HAP-1 (cell line): ENCODE results near the gene MYL10.

Source experiments
- DNase-seq, 2 experiments: peaks; one replicate each; pipeline ENCODE4 v3.0.0-alpha.2; 2016 to 2020; ENCODE audit warnings: low spot score in 2 of 2
- H3K27me3 ChIP-seq: fragments of 250-450 bp; sonication (Bioruptor Pico); 2 replicates; pipeline ENCODE4 v1.5.1; 2020; ENCODE audit warnings: low read depth, mild to moderate bottlenecking, moderate library complexity
- H3K36me3 ChIP-seq: fragments of 250-450 bp; sonication (Bioruptor Pico); replicated peaks from 2 replicates; pipeline ENCODE4 v1.5.1; 2020; ENCODE audit warnings: mild to moderate bottlenecking
- H3K4me1 ChIP-seq: fragments of 250-450 bp; sonication (Bioruptor Pico); 2 replicates; pipeline ENCODE4 v1.5.1; 2020; ENCODE audit warnings: mild to moderate bottlenecking
- H3K4me3 ChIP-seq: fragments of 250-450 bp; sonication (Bioruptor Pico); 2 replicates; pipeline ENCODE4 v1.5.1; 2020; ENCODE audit warnings: mild to moderate bottlenecking, moderate library complexity
- H3K9me3 ChIP-seq: fragments of 250-450 bp; sonication (Bioruptor Pico); 2 replicates; pipeline ENCODE4 v1.5.1; 2020; ENCODE audit warnings: mild to moderate bottlenecking, moderate library complexity
- in situ Hi-C: fragments of 300-500 bp; cut with MboI; formaldehyde crosslinking; loops from 3 replicates; pipeline ENCODE4 v1.14.3; 2020; ENCODE audit warnings: low sequenced_read_pairs, inconsistent platforms, mixed read lengths

The MYL10 gene

DNA sequence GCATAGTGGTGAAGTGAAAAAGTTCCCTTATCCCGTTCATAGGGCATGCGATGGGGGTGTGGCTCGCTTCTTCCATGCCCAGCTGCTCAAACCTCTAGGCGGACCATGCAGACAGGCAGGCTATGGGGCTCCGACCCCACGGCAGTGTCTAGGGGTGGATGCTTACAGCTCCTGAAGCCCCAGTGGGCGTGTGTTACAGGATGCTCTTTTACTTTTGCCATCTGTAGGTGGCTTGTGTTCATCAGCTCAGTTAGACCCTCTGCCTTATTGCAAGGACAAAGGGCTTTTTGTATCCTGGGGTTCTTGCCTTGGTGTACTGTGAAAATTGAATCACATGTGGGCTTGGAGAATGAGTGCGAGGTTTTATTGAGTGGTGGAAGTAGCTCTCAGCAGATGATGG is at the start of gene MYL10:
MYL10 (minus strand) TSS at position 126 of the 400 bp plus-strand sequence. CDS start 178 bp downstream, outside the sequence.
- Histone ChIP-seq H3K36me3 (no peaks in the 10 kb centered on the region), H3K4me3 (no peak within 1 kb of the TSS), H3K27me3 (peaks cover 8% of the 10 kb centered on the region; the same call in 1 of the 2 replicates), H3K9me3 (no peaks in the 10 kb centered on the region), H3K4me1 (no peaks in the 10 kb centered on the region)
- DNase-seq, result no peak
- in situ Hi-C loops, result no loop called here

DNA sequence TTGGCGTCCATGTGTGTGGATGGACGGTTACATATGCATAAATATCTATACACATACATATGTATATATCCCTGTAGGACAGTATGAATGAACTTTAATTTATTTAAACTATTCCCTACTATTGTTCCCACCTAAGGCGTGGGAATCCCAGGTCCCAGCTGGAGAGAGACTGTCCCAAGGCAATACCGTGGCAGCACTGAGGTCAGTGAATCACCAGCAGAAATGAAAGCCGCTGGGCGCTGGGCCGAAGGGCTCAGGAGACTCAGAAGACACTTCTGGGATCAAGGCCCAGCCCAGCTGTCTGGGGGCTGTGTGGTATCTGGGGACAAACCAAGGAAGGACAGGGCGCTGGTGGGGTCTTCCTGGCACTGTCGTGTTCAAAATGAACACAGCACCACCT is 49.6 kb upstream of the MYL10 start:
- peaks cover 2% of the 10 kb centered on the region; the same call in 1 of the 2 replicates for H3K4me1 ChIP-seq
- in situ Hi-C loops, result no loop called here

DNA sequence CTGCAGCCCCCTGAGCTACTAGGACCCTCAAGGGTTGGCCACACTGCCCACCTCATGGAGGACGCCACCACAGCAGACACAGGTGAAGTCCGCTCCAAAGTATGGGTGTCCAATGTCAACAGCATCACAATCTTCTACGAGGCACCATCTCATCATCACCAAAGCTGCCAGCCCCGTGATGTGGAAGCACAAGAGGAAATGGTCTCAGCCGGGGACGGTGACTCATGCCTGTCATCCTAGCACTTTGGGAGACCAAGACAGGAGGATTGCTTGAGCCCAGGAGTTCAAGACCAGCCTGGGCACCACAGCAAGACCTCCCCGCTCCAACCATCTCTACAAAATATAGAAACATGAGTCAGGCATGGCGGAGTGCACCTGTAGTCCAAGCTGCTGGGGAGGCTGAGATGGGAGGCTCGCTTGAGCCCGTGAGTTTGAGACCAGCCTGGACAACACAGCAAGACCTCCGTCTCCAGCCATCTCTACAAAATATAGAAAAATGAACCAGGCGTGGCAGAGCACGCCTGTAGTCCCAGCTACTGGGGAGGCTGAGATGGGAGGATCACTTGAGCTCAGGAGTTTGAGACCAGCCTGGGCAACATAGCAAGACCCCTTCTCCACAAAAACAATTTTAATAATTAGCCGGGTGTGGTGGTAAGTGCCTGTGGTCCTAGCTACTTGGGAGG is 48.8 kb upstream of the MYL10 start:
- no peaks in the 10 kb centered on the region for H3K36me3 ChIP-seq
- no peaks in the 10 kb centered on the region for H3K9me3 ChIP-seq
- H3K27me3 ChIP-seq, result no peaks in the 10 kb centered on the region
- in situ Hi-C loops, result no loop called here
- H3K4me3 ChIP-seq, result no peak overlapping the region
- no peak for DNase-seq
- H3K4me1 ChIP-seq, result peaks cover 2% of the 10 kb centered on the region; the same call in 1 of the 2 replicates

More for the DNA sequence above, 49.6 kb upstream of the MYL10 start:
- Histone ChIP-seq H3K27me3 (no peaks in the 10 kb centered on the region), H3K36me3 (no peaks in the 10 kb centered on the region), H3K4me3 (no peak overlapping the region), H3K9me3 (no peaks in the 10 kb centered on the region)
- peak in 1 of 2 experiments; percentile 33 for DNase-seq

DNA sequence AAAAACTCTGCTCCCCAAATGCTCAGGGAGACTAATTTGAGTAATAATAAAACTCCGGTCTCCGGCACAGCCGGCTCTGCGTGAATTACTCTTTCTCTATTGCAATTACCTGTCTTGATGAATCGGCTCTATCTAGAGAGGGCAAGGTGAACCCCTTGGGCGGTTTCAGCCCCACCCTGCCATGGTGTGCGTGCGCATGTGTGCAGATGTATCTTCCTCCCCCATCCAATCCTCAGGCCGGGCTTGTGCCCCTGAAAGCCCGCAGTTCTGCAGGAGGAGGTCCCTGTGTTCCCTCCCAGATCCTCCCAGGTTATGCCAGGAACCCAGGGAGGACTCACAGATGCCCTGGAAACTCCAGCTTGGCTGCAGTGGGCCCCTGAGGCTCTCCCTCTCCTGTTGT is 48.3 kb upstream of the MYL10 start:
- Histone ChIP-seq H3K4me3 (no peak overlapping the region), H3K36me3 (no peaks in the 10 kb centered on the region), H3K27me3 (no peaks in the 10 kb centered on the region), H3K4me1 (peaks cover 2% of the 10 kb centered on the region; the same call in 1 of the 2 replicates), H3K9me3 (no peaks in the 10 kb centered on the region)
- no peak for DNase-seq
- in situ Hi-C loops, result no loop called here

DNA sequence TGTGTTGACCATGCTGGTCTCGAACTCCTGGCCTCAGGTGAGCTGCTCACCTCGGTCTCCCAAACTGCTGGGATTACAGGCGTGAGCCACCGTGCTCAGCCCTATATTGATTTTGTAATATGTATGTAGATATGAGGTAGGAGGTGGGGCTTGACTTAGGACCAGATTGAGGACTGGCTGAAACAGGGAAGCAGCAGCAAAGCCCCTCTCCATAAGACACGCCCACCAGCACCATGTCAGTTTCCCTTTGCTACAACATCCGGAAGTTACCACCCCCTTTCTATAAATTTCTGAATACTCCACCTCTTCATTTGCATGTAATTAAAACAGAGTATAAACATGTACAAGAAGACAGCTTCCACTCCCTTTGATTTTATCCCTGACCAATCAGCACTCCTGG is 47.9 kb upstream of the MYL10 start:
- DNase-seq, result peak in 1 of 2 experiments; percentile 33
- Histone ChIP-seq H3K4me3 (no peak overlapping the region), H3K4me1 (peaks cover 2% of the 10 kb centered on the region; the same call in 1 of the 2 replicates), H3K9me3 (no peaks in the 10 kb centered on the region), H3K27me3 (no peaks in the 10 kb centered on the region), H3K36me3 (no peaks in the 10 kb centered on the region)
- in situ Hi-C loops, result no loop called here

DNA sequence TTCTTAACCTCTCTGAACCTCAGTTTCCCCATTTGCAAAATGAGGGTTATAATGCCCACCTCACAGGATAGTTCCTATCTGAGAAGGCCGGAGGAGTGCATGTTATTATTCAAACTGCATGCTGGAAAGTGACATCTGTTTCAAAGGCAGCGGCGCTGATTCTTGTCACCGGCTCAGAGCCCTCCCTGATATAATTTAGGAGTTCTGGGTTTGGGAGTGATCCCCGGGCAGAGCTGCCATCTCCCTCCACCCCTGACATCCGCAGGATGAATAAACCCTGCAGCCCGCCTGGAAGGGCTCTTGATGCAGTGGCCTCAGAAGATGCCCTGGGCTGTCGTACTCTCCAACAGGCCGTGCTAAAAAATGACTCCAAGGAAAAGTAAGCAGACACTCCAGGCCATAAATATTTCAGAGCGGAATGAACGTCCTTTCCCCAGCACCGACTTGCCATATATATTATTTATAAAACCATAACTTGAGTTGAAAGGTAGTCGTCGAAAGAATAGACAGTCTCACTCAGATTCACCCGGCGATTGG is 47.0 kb upstream of the MYL10 start:
- no peaks in the 10 kb centered on the region for H3K36me3 ChIP-seq
- H3K4me3 ChIP-seq, result no peak overlapping the region
- no peaks in the 10 kb centered on the region for H3K27me3 ChIP-seq
- H3K9me3 ChIP-seq, result no peaks in the 10 kb centered on the region
- H3K4me1 ChIP-seq, result 0 out of 2 replicates have a peak, but pooled peaks cover 2% of the 10 kb centered on the region
- in situ Hi-C loops, result no loop called here
- DNase-seq, result no peak

DNA sequence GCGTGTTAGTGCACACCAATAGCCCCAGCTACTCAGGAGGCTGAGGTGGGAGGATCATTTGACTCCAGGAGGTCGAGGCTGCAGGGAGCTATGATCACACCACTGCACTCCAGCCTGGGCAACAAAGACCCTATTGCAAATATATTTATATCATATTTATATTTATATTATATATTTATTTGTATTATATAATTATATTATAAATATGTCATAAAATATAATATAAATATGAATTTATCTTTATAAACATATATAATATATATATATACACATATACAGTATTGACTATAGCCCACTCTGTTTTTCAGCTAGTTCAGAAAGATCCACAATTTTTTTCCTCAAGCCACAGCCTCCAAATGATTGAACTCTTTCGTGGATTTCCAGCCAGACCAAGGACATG is 45.3 kb upstream of the MYL10 start:
- no peak overlapping the region for H3K4me3 ChIP-seq
- H3K36me3 ChIP-seq, result no peaks in the 10 kb centered on the region
- no peak for DNase-seq
- 0 out of 2 replicates have a peak, but pooled peaks cover 2% of the 10 kb centered on the region for H3K4me1 ChIP-seq
- no peaks in the 10 kb centered on the region for H3K27me3 ChIP-seq
- no peaks in the 10 kb centered on the region for H3K9me3 ChIP-seq
- in situ Hi-C loops, result no loop called here

DNA sequence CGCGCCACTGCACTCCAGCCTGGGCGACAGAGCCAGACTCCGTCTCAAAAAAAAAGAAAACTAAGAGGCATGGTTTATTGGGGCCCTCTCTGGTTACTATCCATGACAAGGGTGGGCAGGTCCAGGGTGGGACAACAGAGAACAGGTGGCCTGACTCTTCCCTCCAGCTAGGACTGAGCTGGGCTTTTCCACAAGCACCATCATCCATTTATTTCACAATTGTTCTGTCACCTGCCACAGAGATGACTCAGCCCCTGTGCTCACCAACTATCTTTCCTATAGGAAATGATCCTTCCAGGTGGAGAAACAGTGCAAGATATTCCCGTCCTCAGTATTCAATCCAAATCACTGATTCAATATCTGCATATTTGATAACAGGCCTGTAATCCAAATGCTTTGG is 44.9 kb upstream of the MYL10 start:
- Histone ChIP-seq H3K36me3 (no peaks in the 10 kb centered on the region), H3K4me3 (no peak overlapping the region), H3K9me3 (no peaks in the 10 kb centered on the region), H3K4me1 (0 out of 2 replicates have a peak, but pooled peaks cover 2% of the 10 kb centered on the region), H3K27me3 (no peaks in the 10 kb centered on the region)
- in situ Hi-C loops, result no loop called here
- no peak for DNase-seq

DNA sequence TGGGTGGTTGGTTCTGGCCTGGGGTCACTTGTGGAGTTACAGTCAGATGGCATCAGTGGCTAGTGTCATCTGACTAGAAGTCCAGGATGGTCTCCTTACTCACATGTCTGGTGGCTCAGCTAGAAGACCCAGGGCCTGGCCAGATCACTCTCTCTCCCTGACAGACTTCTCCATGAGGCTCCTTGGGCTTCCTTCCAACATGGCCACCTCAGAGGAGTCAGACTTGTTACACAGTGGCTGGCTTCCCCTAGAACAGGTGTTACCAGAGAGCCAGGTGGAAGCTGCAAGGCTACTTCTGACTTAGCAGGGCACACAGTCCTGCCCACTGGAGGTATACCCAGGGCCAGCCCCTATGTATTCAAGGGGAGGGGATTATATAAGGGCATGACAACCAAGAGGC is 44.2 kb upstream of the MYL10 start:
- Histone ChIP-seq H3K4me3 (no peak overlapping the region), H3K9me3 (no peaks in the 10 kb centered on the region), H3K4me1 (no peaks in the 10 kb centered on the region), H3K36me3 (no peaks in the 10 kb centered on the region), H3K27me3 (no peaks in the 10 kb centered on the region)
- no peak for DNase-seq
- in situ Hi-C loops, result no loop called here

DNA sequence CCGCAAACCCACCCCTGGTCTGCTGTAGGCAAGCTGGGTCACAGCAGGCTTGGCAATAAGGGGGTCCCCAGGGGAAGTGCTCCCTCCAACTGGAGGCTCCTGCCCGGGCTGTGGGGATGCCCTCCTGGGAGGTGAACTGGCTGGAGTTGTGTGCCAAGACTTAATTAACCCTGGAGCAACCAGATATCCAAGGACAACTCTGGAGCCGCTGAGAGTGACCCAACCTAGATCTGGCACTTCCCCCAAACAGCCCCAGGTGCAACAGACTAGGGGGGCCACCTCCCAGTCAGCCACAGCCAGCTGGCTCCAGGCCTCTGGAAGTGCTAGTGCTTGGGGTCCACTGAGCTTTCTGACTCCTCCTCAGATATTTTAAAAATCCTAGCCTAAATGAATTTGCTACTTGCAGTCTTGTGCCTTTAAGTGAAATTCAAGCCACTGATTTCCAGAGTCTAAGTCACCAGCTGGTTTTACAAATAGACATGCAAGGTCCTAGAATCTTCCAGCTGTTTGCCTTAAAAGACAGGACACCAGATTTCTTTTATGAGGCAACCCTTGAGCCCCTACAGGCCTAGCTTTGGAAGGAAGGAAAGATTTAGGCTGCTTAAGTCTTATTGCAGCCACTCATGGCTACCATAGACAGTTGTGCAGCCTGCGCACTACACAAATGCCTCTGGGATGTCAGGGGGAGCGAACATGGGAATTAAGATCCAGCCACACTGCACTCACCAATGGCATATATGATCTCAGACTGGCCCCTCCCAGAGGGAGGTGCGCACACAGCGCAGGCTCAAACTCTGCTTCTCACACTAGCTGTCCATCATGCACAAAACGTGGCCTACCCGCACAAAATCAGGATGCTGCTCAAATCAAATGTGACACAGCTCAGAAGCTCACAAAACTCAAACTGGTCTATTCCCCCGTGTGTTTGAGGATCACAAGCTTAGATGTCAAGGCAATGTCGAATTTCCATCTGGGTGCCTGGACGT is 42.6 kb upstream of the MYL10 start:
- Histone ChIP-seq H3K9me3 (no peaks in the 10 kb centered on the region), H3K36me3 (no peaks in the 10 kb centered on the region), H3K27me3 (no peaks in the 10 kb centered on the region), H3K4me1 (no peaks in the 10 kb centered on the region), H3K4me3 (no peak overlapping the region)
- DNase-seq, result no peak
- in situ Hi-C loops, result no loop called here

DNA sequence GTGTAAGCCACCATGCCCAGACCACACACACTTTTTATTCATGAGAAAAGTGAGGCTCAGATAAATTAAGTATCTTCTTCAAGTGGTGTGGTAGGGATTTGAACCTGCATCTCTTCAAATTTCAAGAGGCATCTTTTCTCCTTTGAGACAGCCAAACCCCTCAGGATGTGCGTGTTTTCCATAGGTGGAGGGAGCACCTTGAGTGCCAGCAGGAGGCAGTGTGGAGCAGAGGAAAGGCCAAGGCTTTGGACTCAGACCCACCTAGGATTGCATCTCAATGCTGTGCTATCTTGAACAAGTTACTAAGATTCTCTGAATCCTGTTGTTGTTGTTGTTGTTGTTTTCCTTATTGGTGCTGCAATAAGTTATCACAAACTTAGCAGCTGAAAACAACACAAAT is 40.2 kb upstream of the MYL10 start:
- H3K9me3 ChIP-seq, result no peaks in the 10 kb centered on the region
- H3K4me3 ChIP-seq, result no peak overlapping the region
- no peaks in the 10 kb centered on the region for H3K36me3 ChIP-seq
- no peak for DNase-seq
- in situ Hi-C loops, result no loop called here
- H3K4me1 ChIP-seq, result peaks cover 3% of the 10 kb centered on the region
- H3K27me3 ChIP-seq, result no peaks in the 10 kb centered on the region

DNA sequence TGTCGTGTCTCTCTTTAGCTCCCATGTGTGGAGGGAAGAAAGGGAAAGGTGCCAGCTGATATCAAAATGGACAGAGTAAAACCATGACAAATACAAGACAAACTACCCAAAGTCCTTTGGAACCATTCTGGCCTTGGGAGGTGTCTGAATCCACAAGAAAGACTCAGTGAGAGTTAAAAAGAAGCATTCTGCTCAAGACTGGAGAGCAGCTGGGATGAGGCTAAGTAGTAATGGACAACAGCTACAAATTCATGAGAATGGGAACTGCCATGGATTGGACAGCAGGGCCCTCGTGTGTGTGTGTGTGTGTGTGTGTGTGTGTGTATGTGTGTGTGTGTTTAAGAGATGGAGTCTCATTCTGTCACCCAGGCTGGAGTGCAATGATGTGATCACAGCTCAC is 39.6 kb upstream of the MYL10 start:
- DNase-seq, result no peak
- no peak overlapping the region for H3K4me3 ChIP-seq
- no peaks in the 10 kb centered on the region for H3K36me3 ChIP-seq
- H3K27me3 ChIP-seq, result no peaks in the 10 kb centered on the region
- in situ Hi-C loops, result no loop called here
- H3K9me3 ChIP-seq, result no peaks in the 10 kb centered on the region
- H3K4me1 ChIP-seq, result peaks cover 3% of the 10 kb centered on the region

DNA sequence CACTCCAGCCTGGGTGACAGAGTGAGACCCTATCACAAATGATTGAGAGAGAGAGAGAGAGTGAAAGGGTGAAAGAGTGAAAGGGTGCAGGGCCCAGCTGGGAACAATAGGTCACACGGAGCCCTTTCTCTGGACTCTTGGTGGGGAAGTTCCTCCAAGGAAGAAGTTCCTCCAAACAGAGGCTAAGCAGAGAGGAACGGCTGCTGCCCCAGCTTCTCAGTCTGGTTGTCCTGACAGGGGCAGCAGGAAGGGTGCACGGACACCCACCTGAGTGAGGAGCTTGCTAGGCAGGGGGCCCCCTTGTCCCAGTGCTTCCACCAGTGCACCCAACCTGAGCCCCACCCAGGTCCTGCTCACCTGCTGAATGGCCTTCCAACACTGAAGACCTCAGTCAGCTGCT is 38.8 kb upstream of the MYL10 start:
- Histone ChIP-seq H3K9me3 (no peaks in the 10 kb centered on the region), H3K27me3 (no peaks in the 10 kb centered on the region), H3K36me3 (no peaks in the 10 kb centered on the region), H3K4me3 (no peak overlapping the region), H3K4me1 (peaks cover 3% of the 10 kb centered on the region)
- in situ Hi-C loops, result no loop called here
- no peak for DNase-seq

DNA sequence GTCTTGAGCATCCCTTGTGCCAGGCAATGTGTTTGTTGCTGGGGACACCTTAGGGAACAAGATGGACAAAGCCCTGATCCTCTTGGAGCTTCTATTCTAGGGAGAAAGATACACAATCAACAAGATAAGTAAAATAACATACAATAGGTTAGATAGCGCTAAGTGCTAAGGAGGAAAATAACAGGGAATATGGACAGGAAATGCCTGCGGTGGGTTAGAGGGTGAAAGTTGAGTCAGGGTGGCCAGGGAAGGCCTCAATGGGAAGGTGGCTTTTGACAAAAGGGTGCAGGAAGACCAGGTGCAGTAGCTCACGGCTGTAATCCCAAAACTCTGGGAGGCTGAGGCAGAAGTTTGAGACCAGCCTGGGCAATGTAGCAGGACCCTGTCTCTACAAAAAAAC is 38.3 kb upstream of the MYL10 start:
- H3K4me1 ChIP-seq, result peaks cover 3% of the 10 kb centered on the region
- H3K27me3 ChIP-seq, result no peaks in the 10 kb centered on the region
- H3K4me3 ChIP-seq, result no peak overlapping the region
- H3K36me3 ChIP-seq, result no peaks in the 10 kb centered on the region
- no peaks in the 10 kb centered on the region for H3K9me3 ChIP-seq
- DNase-seq, result no peak
- in situ Hi-C loops, result no loop called here
